IMR-90 (cell line): ENCODE data around the gene PARD3. TPM values are rescaled to one million over a fixed set of nuclear protein-coding genes. Genes with fewer than 3 reads are reported as not detected.

Source experiments
- ATAC-seq: fragments of 200-7000 bp; cut with Tn5 transposase; 2 replicates; pipeline ENCODE4 v1.9.1; 2020; ENCODE audit warnings: low read depth, mild to moderate bottlenecking, moderate library complexity
- BruUV-seq: library from RNA; stranded (reverse); fragments of 400-500 nt; replicated peaks from 2 replicates; lab custom pipeline; 2021; lab: Mats Ljungman, UMichigan
- CTCF ChIA-PET: fragments of 300-600 bp; formaldehyde crosslinking; extraction: SDS; loops from one replicate; lab custom pipeline; 2021; ENCODE audit warnings: antibody characterized with exemption; lab: Yijun Ruan, JAX
- POLR2A ChIA-PET: fragments of 300-600 bp; sonication (Branson Sonifier 250); formaldehyde crosslinking; loops from one replicate; lab custom pipeline; 2022; ENCODE audit warnings: antibody characterized with exemption; ENCODE audit not compliant: unreplicated experiment; lab: Charles Lee
- DNase-seq: peaks from one replicate; pipeline ENCODE4 v3.0.0; 2013
- H2AFZ ChIP-seq: replicated peaks from 2 replicates; pipeline ENCODE3; 2013; ENCODE audit warnings: low read length, mild to moderate bottlenecking; ENCODE audit not compliant: poor library complexity
- H2AK5ac ChIP-seq: 2 replicates; pipeline ENCODE4 v1.6.1; 2013; ENCODE audit warnings: low read depth, low read length, inconsistent platforms
- H2AK9ac ChIP-seq: replicated peaks from 2 replicates; pipeline ENCODE3; 2013; ENCODE audit warnings: mild to moderate bottlenecking, low read depth, low read length, moderate library complexity; ENCODE audit not compliant: poor library complexity
- H2BK120ac ChIP-seq: 2 replicates; pipeline ENCODE4 v1.6.1; 2013; ENCODE audit warnings: low read depth, low read length, inconsistent platforms
- H2BK15ac ChIP-seq: 3 replicates; pipeline ENCODE4 v1.6.1; 2013; ENCODE audit warnings: low read depth, low read length, inconsistent platforms
- H2BK20ac ChIP-seq: 2 replicates; pipeline ENCODE4 v1.6.1; 2013; ENCODE audit warnings: low read depth, mild to moderate bottlenecking, inconsistent platforms, low read length, moderate library complexity
- H2BK5ac ChIP-seq: 2 replicates; pipeline ENCODE4 v1.6.1; 2013; ENCODE audit warnings: mild to moderate bottlenecking, low read depth, low read length, inconsistent platforms; ENCODE audit not compliant: poor library complexity, severe bottlenecking
- H3K14ac ChIP-seq: replicated peaks from 2 replicates; pipeline ENCODE4 v1.6.1; 2013; ENCODE audit warnings: low read depth, low read length, inconsistent platforms
- H3K18ac ChIP-seq: 2 replicates; pipeline ENCODE4 v1.6.1; 2013; ENCODE audit warnings: low read depth, low read length, control low read depth
- H3K23ac ChIP-seq: 2 replicates; pipeline ENCODE4 v1.6.1; 2013; ENCODE audit warnings: low read depth, low read length, inconsistent platforms
- H3K27ac ChIP-seq: 2 replicates; pipeline ENCODE4 v1.5.1; 2013; ENCODE audit warnings: mild to moderate bottlenecking, control low read depth, low read length; ENCODE audit not compliant: insufficient read depth
- H3K27me3 ChIP-seq: 2 replicates; pipeline ENCODE4 v1.6.1; 2013; ENCODE audit warnings: low read length; ENCODE audit not compliant: control insufficient read depth, insufficient read depth
- H3K36me3 ChIP-seq: 2 replicates; pipeline ENCODE4 v1.6.1; 2013; ENCODE audit warnings: low read length, mixed read lengths; ENCODE audit not compliant: control insufficient read depth, insufficient read depth
- H3K4ac ChIP-seq: 2 replicates; pipeline ENCODE4 v1.6.1; 2013; ENCODE audit warnings: low read depth, low read length, inconsistent platforms
- H3K4me1 ChIP-seq: 2 replicates; pipeline ENCODE4 v1.6.1; 2013; ENCODE audit warnings: low read length, mixed read lengths; ENCODE audit not compliant: control insufficient read depth, insufficient read depth
- H3K4me2 ChIP-seq: 2 replicates; pipeline ENCODE4 v1.6.1; 2013; ENCODE audit warnings: low read depth, mild to moderate bottlenecking, control low read depth, low read length, moderate library complexity
- H3K4me3 ChIP-seq: 2 replicates; pipeline ENCODE4 v1.5.1; 2013; ENCODE audit warnings: low read depth, mild to moderate bottlenecking, control low read depth, low read length, moderate library complexity; ENCODE audit not compliant: insufficient read depth
- H3K56ac ChIP-seq: 2 replicates; pipeline ENCODE4 v1.6.1; 2013; ENCODE audit warnings: low read length, inconsistent platforms; ENCODE audit not compliant: insufficient read depth; ENCODE audit errors: extremely low read depth
- H3K79me1 ChIP-seq, 2 experiments: 2 replicates each; pipeline ENCODE4 v1.6.1; 2013; ENCODE audit warnings: low read length in 2 of 2, inconsistent platforms in 1 of 2, low read depth in 1 of 2
- H3K9ac ChIP-seq: 2 replicates; pipeline ENCODE4 v1.6.1; 2013; ENCODE audit warnings: low read depth, low read length, control low read depth
- H3K9me1 ChIP-seq: 2 replicates; pipeline ENCODE4 v1.6.1; 2013; ENCODE audit warnings: low read length, inconsistent platforms; ENCODE audit not compliant: insufficient read depth
- H3K9me3 ChIP-seq: 2 replicates; pipeline ENCODE4 v1.6.1; 2013; ENCODE audit warnings: low read length; ENCODE audit not compliant: control insufficient read depth, insufficient read depth
- H4K20me1 ChIP-seq: 2 replicates; pipeline ENCODE4 v1.6.1; 2013; ENCODE audit warnings: low read length, inconsistent platforms; ENCODE audit not compliant: insufficient read depth
- H4K5ac ChIP-seq: 2 replicates; pipeline ENCODE4 v1.6.1; 2013; ENCODE audit warnings: mild to moderate bottlenecking, low read depth, low read length, control low read depth
- H4K8ac ChIP-seq, 2 experiments: 2 replicates each; pipeline ENCODE4 v1.6.1; 2013; ENCODE audit warnings: low read depth in 2 of 2, low read length in 2 of 2, control low read depth in 1 of 2, inconsistent platforms in 1 of 2
- H4K91ac ChIP-seq: 2 replicates; pipeline ENCODE4 v1.6.1; 2013; ENCODE audit warnings: low read depth, low read length, inconsistent platforms; ENCODE audit not compliant: insufficient read depth
- FOS ChIP-seq: fragments of 150-350 bp; IDR thresholded peaks from 2 replicates; pipeline ENCODE4 v1.6.1; 2016; ENCODE audit warnings: low read depth, low read length
- MAFK ChIP-seq: IDR thresholded peaks from 2 replicates; pipeline ENCODE4 v1.6.1; 2012; ENCODE audit warnings: low read depth, low read length, improper control_type of control experiment
- WGBS, 2 experiments: methylation state at CpG; one replicate each; pipeline versions ENCODE4 v1.1.5 to v1.1.7; 2013; ENCODE audit warnings: missing lambda C conversion rate in 2 of 2; ENCODE audit not compliant: insufficient read length in 1 of 2; ENCODE audit errors: extremely low coverage in 2 of 2; 5-methylcytosine and 5-hydroxymethylcytosine counted together
- dilution Hi-C: fragments of 300-500 bp; cut with HindIII; formaldehyde crosslinking; loops from one replicate; pipeline ENCODE4 v1.14.3; 2018; ENCODE audit warnings: low sequenced_read_pairs; ENCODE audit not compliant: unreplicated experiment
- in situ Hi-C: fragments of 300-500 bp; cut with MboI; formaldehyde crosslinking; loops from 3 replicates; pipeline ENCODE4 v1.14.3; 2019; ENCODE audit warnings: low sequenced_read_pairs, inconsistent platforms, mixed read lengths
- intact Hi-C: fragments of 100-400 bp; cut with micrococcal nuclease; formaldehyde crosslinking; loops from 2 replicates; pipeline ENCODE4 v1.10.0; 2022
- polyA plus RNA-seq, 3 experiments: library from polyadenylated mRNA; depleted of rRNA; stranded (reverse); fragments of >200 nt; gene quantifications; 2 replicates each; pipeline ENCODE4 v1.2.3, GENCODE V29; 2012; ENCODE audit warnings: low replicate concordance in 1 of 3
- total RNA-seq: library from RNA; depleted of rRNA; stranded (reverse); fragments of >200 nt; gene quantifications from 2 replicates; pipeline ENCODE4 v1.2.3, GENCODE V29; 2012

PARD3 gene
- total and polyA plus RNA-seq, 2 of the 4 experiments (the other 2 are of a cell fraction) = 14.6 to 37.5 TPM

DNA sequence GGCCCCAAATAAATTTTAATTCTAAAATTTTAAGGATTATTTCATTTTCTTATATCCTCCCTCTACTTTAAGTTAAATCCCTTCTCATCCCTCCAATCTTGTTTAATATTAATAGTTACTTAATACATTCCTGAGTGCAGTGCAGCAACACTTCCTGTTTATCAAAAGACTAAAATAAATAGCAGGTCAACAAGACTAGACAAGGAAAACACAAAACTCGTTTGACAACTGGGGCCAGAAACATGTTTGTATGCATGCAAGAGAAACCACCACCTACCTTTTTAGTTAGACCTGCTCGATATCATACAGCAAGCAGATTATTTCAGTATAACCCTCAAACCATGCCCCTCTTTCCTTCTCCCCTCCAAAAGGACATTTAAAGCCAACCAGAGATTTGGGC is 95.8 kb downstream of the PARD3 start:
- no peak overlapping the region for H3K4me2 ChIP-seq
- no peak overlapping the region for H2AK9ac ChIP-seq
- H2BK20ac ChIP-seq = no peak overlapping the region
- H3K27ac ChIP-seq = no peak overlapping the region
- peaks cover 25 to 60% of the 10 kb centered on the region in 2 experiments for H3K79me1 ChIP-seq
- CTCF ChIA-PET = no interaction called here
- no peak overlapping the region for H4K5ac ChIP-seq
- H3K56ac ChIP-seq = no peak overlapping the region
- dilution Hi-C loops = no loop called here
- peak overlapping the region; percentile 18; the same call in 1 of the 2 replicates for H3K4ac ChIP-seq
- no peak overlapping the region; the same call in 1 of the 2 replicates for H2BK120ac ChIP-seq
- no peak overlapping the region for H4K8ac ChIP-seq
- DNase-seq (no peak), ATAC-seq (no peak)
- peaks cover 2% of the 10 kb centered on the region; the same call in 1 of the 2 replicates for H4K20me1 ChIP-seq
- H2AK5ac ChIP-seq = no peak overlapping the region
- H3K14ac ChIP-seq = no peak overlapping the region
- in situ Hi-C loops = no loop called here
- H2AFZ ChIP-seq = no peak overlapping the region
- no peak overlapping the region for H2BK5ac ChIP-seq
- TF ChIP-seq MAFK (no peak), FOS (no peak)
- no peak overlapping the region for H3K9ac ChIP-seq
- no peak overlapping the region for H2BK15ac ChIP-seq
- POLR2A ChIA-PET = no interaction called here
- no peak overlapping the region for H4K91ac ChIP-seq
- H3K27me3 ChIP-seq = no peaks in the 10 kb centered on the region
- H3K23ac ChIP-seq = no peak overlapping the region
- peaks cover 10% of the 10 kb centered on the region for H3K4me1 ChIP-seq
- no TSS peak for BruUV-seq
- H3K9me1 ChIP-seq = peaks cover 17% of the 10 kb centered on the region
- H3K36me3 ChIP-seq = no peaks in the 10 kb centered on the region
- intact Hi-C loops = no loop called here
- H3K4me3 ChIP-seq = no peak overlapping the region
- H3K18ac ChIP-seq = no peak overlapping the region
- no CpG with 5 or more reads among the region's 2 CpGs for whole genome bisulfite sequencing, 2 experiments
- H3K9me3 ChIP-seq = no peaks in the 10 kb centered on the region
